Mononuclear cell (primary cell): ENCODE data around the gene LGSN. TPM values are rescaled to one million over a fixed set of nuclear protein-coding genes. Genes with fewer than 3 reads are reported as not detected.
"Not testable (repeated sequence)": the region's sequence is repeated elsewhere in the genome, so short reads cannot be mapped to it uniquely, and the experiment has no call there.

Experiments used
- H3K27me3 ChIP-seq: 2 replicates; pipeline ENCODE4 v1.6.0; 2011; ENCODE audit warnings: low read length, control low read depth; ENCODE audit not compliant: insufficient read depth
- H3K4me1 ChIP-seq: 2 replicates; pipeline ENCODE4 v1.5.1; 2011; ENCODE audit warnings: mild to moderate bottlenecking, low read length, control low read depth; ENCODE audit not compliant: insufficient read depth
- H3K4me3 ChIP-seq: 2 replicates; pipeline ENCODE4 v1.5.1; 2011; ENCODE audit warnings: mild to moderate bottlenecking, low read length, moderate library complexity
- H3K9me3 ChIP-seq: 2 replicates; pipeline ENCODE4 v1.5.1; 2011; ENCODE audit warnings: low read depth, mild to moderate bottlenecking, control low read depth, low read length
- total RNA-seq: library from RNA; depleted of rRNA; stranded (reverse); fragments of >200 nt; gene quantifications from one replicate; pipeline ENCODE4 v1.2.3, GENCODE V29; 2012

The LGSN gene
- not detected for total RNA-seq

GRCh38 chr6:63319939-63320338, at the start of gene LGSN:
TSS of gene LGSN (minus strand) at chr6:63319983. CDS start at chr6:63319943, 40 bp downstream.
- Histone ChIP-seq H3K4me1 (no peaks in the 10 kb centered on the region), H3K9me3 (no peaks in the 10 kb centered on the region), H3K27me3 (no peaks in the 10 kb centered on the region), H3K4me3 (no peak within 1 kb of the TSS)

GRCh38 chr6:63368347-63368746, 48.6 kb upstream of the LGSN start:
- no peaks in the 10 kb centered on the region for H3K4me1 ChIP-seq
- no peaks in the 10 kb centered on the region for H3K9me3 ChIP-seq
- no peaks in the 10 kb centered on the region for H3K27me3 ChIP-seq
- H3K4me3 ChIP-seq = no peak overlapping the region

GRCh38 chr6:63362500-63363120, 42.8 kb upstream of the LGSN start:
- H3K9me3 ChIP-seq, H3K4me3 ChIP-seq, H3K27me3 ChIP-seq, H3K4me1 ChIP-seq: not testable (repeated sequence)

GRCh38 chr6:63357384-63357783, 37.6 kb upstream of the LGSN start:
- H3K27me3 ChIP-seq, H3K4me3 ChIP-seq, H3K9me3 ChIP-seq: not testable (repeated sequence)
- H3K4me1 ChIP-seq = peaks cover 16% of the 10 kb centered on the region

GRCh38 chr6:63355632-63356031, 35.8 kb upstream of the LGSN start:
- peaks cover 19% of the 10 kb centered on the region for H3K4me1 ChIP-seq
- no peaks in the 10 kb centered on the region for H3K9me3 ChIP-seq
- no peaks in the 10 kb centered on the region for H3K27me3 ChIP-seq
- H3K4me3 ChIP-seq = no peak overlapping the region

- H3K9me3 ChIP-seq = no peaks in the 10 kb centered on the region
- H3K4me1 ChIP-seq = peaks cover 27% of the 10 kb centered on the region
- H3K4me3 ChIP-seq = peak overlapping the region; percentile 7
- no peaks in the 10 kb centered on the region for H3K27me3 ChIP-seq
These were observed 33.5 kb upstream of the LGSN start for GRCh38 chr6:63353286-63353630.

GRCh38 chr6:63352544-63353285, 32.9 kb upstream of the LGSN start:
- Histone ChIP-seq H3K27me3 (no peaks in the 10 kb centered on the region), H3K4me1 (peaks cover 27% of the 10 kb centered on the region), H3K9me3 (no peaks in the 10 kb centered on the region), H3K4me3 (peak overlapping the region; percentile 7)

- H3K9me3 ChIP-seq = no peaks in the 10 kb centered on the region
- H3K4me3 ChIP-seq = no peak overlapping the region
- H3K4me1 ChIP-seq = peaks cover 27% of the 10 kb centered on the region
- no peaks in the 10 kb centered on the region for H3K27me3 ChIP-seq
These were observed 32.3 kb upstream of the LGSN start for GRCh38 chr6:63352069-63352543.

GRCh38 chr6:63349401-63349800, 29.6 kb upstream of the LGSN start:
- no peak overlapping the region for H3K4me3 ChIP-seq

GRCh38 chr6:63348836-63349235, 29.1 kb upstream of the LGSN start:
- Histone ChIP-seq H3K4me1 (peaks cover 22% of the 10 kb centered on the region), H3K4me3 (no peak overlapping the region), H3K27me3 (no peaks in the 10 kb centered on the region), H3K9me3 (no peaks in the 10 kb centered on the region)

More at GRCh38 chr6:63349401-63349800, 29.6 kb upstream of the LGSN start:
- Histone ChIP-seq H3K27me3 (no peaks in the 10 kb centered on the region), H3K4me1 (peaks cover 22% of the 10 kb centered on the region), H3K9me3 (no peaks in the 10 kb centered on the region)

- Histone ChIP-seq H3K4me1 (peaks cover 14% of the 10 kb centered on the region), H3K9me3 (no peaks in the 10 kb centered on the region), H3K27me3 (no peaks in the 10 kb centered on the region), H3K4me3 (no peak overlapping the region)
These were observed 27.8 kb upstream of the LGSN start for GRCh38 chr6:63347599-63347998.

- H3K4me3 ChIP-seq = no peak overlapping the region
- H3K9me3 ChIP-seq = no peaks in the 10 kb centered on the region
- no peaks in the 10 kb centered on the region for H3K27me3 ChIP-seq
- peaks cover 8% of the 10 kb centered on the region for H3K4me1 ChIP-seq
These were observed 26.5 kb upstream of the LGSN start for GRCh38 chr6:63346217-63346835.

- Histone ChIP-seq H3K27me3 (no peaks in the 10 kb centered on the region), H3K9me3 (peaks cover 18% of the 10 kb centered on the region), H3K4me1 (no peaks in the 10 kb centered on the region), H3K4me3 (no peak overlapping the region)
These were observed 20.6 kb upstream of the LGSN start for GRCh38 chr6:63340351-63340750.

- H3K27me3 ChIP-seq, H3K9me3 ChIP-seq, H3K4me3 ChIP-seq, H3K4me1 ChIP-seq: not testable (repeated sequence)
These were observed 14.9 kb upstream of the LGSN start for GRCh38 chr6:63334652-63335051.

- Histone ChIP-seq H3K4me3 (no peak overlapping the region), H3K9me3 (no peaks in the 10 kb centered on the region), H3K27me3 (no peaks in the 10 kb centered on the region), H3K4me1 (no peaks in the 10 kb centered on the region)
These were observed 13.7 kb upstream of the LGSN start for GRCh38 chr6:63333440-63333839.
